NB4 (cell line): ENCODE measurements around the gene OLFM1.
A peak's percentile ranks its signal among the peaks of the same experiment; 100 is the strongest.

Source experiments
- DNase-seq: peaks from one replicate; pipeline ENCODE4 v3.0.0; 2010; ENCODE audit warnings: low read depth
- H3K4me3 ChIP-seq: one replicate; pipeline ENCODE4 v1.5.1; 2011; ENCODE audit warnings: mild to moderate bottlenecking, low read depth, low read length, moderate library complexity
- MYC ChIP-seq: IDR thresholded peaks from 2 replicates; pipeline ENCODE4 v1.6.1; 2011; ENCODE audit warnings: low read depth, low read length
- POLR2A ChIP-seq: IDR thresholded peaks from 2 replicates; pipeline ENCODE4 v1.6.1; 2011; ENCODE audit warnings: mild to moderate bottlenecking; ENCODE audit not compliant: insufficient read length; ENCODE audit errors: extremely low read depth
- TF ChIP-seq, protein P1 (sequence below): IDR thresholded peaks from 2 replicates; pipeline ENCODE4 v1.6.1; 2011; ENCODE audit warnings: low read depth, low read length
- TF ChIP-seq, protein P2 (sequence below): IDR thresholded peaks from one replicate; pipeline ENCODE4 v1.5.1; 2012; ENCODE audit warnings: low read depth, low read length

OLFM1 gene

DNA sequence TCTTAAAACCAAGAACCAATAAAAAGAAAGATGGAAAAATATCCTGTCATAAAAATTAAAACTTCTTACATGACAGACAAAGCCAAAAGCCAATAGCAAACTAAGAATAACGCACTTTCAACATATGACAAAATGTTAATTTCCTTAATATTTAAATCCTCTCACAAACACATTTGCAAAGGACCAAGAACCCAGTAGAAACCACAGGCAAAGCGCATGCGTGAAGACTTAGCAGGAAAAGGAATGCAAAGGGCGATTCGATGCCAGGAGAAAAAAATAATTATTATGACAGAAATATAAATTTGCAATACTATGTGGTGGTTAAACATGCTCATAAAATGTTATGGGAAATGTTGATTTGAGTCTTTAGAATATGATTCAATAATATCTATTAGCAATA is 39.9 kb upstream of the OLFM1 start:
- DNase-seq = no peak
- TF ChIP-seq MYC = no peak
- TF ChIP-seq, protein P1, sequence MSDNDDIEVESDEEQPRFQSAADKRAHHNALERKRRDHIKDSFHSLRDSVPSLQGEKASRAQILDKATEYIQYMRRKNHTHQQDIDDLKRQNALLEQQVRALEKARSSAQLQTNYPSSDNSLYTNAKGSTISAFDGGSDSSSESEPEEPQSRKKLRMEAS = no peak
- TF ChIP-seq POLR2A = no peak
- TF ChIP-seq, protein P2, sequence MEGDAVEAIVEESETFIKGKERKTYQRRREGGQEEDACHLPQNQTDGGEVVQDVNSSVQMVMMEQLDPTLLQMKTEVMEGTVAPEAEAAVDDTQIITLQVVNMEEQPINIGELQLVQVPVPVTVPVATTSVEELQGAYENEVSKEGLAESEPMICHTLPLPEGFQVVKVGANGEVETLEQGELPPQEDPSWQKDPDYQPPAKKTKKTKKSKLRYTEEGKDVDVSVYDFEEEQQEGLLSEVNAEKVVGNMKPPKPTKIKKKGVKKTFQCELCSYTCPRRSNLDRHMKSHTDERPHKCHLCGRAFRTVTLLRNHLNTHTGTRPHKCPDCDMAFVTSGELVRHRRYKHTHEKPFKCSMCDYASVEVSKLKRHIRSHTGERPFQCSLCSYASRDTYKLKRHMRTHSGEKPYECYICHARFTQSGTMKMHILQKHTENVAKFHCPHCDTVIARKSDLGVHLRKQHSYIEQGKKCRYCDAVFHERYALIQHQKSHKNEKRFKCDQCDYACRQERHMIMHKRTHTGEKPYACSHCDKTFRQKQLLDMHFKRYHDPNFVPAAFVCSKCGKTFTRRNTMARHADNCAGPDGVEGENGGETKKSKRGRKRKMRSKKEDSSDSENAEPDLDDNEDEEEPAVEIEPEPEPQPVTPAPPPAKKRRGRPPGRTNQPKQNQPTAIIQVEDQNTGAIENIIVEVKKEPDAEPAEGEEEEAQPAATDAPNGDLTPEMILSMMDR = no peak
- no peak overlapping the region for H3K4me3 ChIP-seq

DNA sequence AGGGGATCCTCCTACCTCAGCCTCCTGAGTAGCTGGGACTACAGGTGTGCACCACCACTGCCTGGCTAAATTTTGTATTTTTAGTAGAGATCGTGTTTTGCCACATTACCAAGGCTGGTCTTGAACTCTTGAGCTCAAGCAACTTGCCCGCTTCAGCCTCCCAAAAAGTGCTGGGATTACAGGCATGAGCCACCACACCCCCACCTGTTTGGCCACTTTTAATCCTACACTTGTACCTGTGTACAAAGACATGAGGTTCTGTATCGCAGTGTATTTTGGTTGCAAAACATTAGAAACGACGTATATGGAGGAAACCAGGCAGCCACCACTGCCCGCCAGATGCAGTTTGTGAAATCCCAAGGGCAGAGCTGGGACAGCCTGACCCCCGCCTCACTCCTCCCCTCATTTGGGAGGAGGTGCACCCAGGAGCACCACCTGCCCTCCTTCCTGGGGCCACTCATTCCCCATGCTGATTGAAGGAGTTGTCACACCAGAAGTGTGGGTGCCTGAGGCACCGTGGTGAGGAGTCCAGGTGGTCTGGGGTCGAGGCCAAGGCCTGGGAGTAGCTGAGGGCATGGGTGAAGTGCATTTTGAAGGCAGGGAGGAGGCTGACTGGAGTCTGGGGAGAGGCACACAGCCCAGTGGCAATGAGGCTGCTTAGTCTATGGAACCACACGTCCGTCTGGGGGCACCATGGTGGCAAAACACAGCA is 39.3 kb upstream of the OLFM1 start:
- no peak for DNase-seq
- no peak for TF ChIP-seq MYC
- no peak overlapping the region for H3K4me3 ChIP-seq

DNA sequence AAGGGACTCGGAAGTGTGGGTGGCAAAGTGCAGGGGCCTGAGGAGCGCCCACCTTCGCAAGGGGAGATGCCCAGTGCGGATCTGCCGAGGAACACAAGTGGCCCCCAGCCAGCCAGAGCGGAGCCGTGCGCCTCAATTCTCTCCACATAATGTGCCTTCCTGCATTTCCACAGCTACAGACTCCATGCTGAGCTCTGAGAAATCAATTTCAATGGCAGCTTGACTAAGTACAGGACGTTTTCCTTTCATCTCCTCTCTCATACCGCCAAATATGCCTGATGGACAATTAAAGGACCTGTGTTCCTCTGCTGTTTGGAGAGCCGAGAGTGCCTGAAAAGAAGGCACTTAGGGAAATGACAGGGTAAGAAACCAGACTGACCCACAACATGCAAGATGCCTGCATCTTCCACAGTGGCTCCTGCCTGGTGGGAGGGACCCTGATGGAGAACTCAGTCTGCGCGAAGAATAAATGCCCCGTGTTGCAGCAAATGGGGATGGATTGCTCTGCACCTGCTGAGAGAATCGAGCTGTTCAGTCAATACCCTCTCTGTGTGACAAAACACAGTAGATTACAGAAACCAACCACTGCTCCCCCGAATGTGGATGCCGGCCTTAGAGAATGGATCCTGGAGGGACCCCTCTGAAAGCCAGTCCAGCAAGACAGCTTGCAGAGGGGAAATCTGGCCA is 38.6 kb upstream of the OLFM1 start:
- no peak overlapping the region for H3K4me3 ChIP-seq
- TF ChIP-seq POLR2A (no peak), MYC (no peak)
- TF ChIP-seq, protein P2 = no peak
- TF ChIP-seq, protein P1 = no peak
- no peak for DNase-seq

DNA sequence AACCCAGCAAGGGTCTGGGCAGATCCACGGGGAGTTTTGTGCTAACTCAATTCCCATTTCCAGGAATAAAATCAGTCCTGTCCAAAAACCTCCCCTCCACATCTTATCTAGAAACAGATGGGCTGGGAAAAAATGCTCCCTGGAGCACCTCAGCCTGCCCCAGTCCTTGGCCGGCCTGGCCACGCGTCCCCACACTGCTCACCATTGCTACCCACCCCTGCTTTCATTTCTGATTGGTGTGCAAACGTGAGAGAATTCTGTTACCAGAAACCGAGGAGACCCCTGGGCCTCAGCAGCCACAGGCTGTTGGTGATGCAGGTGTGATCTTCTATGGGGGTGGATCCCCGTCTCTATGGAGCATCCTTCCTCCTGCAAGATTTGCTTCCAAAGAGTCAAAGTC is 38.0 kb upstream of the OLFM1 start:
- no peak overlapping the region for H3K4me3 ChIP-seq
- TF ChIP-seq POLR2A (no peak), MYC (no peak)
- TF ChIP-seq, protein P1 = no peak
- TF ChIP-seq, protein P2 = no peak
- DNase-seq = no peak

DNA sequence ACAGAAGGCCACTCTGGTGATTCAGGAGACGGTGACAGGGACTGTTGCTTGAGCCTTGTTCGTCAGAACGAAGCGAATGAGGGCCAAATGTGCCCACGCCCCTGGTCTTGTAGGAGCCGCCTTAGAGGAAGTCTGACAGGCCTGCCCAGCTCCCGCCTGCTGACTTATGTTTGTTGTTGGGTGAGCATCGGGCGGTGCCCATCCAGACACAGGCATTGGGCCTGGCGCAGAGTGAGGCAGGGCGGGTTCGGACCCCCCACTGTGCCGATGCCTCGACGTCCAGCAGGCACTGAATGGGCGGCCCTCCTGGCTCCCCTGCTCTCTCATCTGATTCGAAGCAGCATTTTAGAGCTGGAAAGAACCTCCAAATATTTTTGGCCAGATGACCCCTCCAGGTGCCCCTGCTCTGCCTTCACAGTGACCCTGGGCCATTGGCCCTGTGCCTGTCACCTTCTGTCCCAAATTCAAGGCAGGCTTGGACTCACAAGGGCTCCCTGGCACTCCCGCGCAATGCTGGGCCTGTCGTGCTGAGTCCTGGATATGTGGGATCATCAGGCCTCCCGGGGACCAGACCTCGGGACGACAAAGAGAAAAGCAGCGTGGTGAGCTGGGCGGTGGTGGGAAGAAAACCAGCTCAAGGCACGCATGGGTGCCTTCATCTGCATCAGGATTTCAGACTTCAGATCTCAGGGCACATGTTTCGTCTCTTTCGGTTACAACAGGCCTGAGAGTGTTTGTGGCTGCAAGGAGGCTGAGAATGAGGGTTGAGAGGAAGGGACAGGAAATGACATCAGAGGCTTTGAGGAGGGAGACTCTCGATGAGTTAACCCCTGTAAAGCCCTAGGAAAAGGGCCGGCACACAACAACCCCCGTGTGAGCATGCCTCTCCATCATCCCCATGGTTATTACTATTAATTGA is 37.1 kb upstream of the OLFM1 start:
- H3K4me3 ChIP-seq = no peak overlapping the region
- TF ChIP-seq, protein P2 = no peak
- TF ChIP-seq, protein P1 = no peak
- TF ChIP-seq POLR2A = no peak
- peak; percentile 31; the same call in 1 of the 2 replicates for TF ChIP-seq MYC
- no peak for DNase-seq
